NCI-H2107 treated with DMSO at 0.1 percent for 48 hours (cell line): Measurements from ENCODE around the gene NRK.
"Not testable (repeated sequence)": the region's sequence is repeated elsewhere in the genome, so short reads cannot be mapped to it uniquely, and the experiment has no call there.

Experiments
- DNase-seq: peaks from one replicate; lab custom pipeline; 2025; ENCODE audit not compliant: unreplicated experiment; lab: John Stamatoyannopoulos, UW

The NRK gene, protein sequence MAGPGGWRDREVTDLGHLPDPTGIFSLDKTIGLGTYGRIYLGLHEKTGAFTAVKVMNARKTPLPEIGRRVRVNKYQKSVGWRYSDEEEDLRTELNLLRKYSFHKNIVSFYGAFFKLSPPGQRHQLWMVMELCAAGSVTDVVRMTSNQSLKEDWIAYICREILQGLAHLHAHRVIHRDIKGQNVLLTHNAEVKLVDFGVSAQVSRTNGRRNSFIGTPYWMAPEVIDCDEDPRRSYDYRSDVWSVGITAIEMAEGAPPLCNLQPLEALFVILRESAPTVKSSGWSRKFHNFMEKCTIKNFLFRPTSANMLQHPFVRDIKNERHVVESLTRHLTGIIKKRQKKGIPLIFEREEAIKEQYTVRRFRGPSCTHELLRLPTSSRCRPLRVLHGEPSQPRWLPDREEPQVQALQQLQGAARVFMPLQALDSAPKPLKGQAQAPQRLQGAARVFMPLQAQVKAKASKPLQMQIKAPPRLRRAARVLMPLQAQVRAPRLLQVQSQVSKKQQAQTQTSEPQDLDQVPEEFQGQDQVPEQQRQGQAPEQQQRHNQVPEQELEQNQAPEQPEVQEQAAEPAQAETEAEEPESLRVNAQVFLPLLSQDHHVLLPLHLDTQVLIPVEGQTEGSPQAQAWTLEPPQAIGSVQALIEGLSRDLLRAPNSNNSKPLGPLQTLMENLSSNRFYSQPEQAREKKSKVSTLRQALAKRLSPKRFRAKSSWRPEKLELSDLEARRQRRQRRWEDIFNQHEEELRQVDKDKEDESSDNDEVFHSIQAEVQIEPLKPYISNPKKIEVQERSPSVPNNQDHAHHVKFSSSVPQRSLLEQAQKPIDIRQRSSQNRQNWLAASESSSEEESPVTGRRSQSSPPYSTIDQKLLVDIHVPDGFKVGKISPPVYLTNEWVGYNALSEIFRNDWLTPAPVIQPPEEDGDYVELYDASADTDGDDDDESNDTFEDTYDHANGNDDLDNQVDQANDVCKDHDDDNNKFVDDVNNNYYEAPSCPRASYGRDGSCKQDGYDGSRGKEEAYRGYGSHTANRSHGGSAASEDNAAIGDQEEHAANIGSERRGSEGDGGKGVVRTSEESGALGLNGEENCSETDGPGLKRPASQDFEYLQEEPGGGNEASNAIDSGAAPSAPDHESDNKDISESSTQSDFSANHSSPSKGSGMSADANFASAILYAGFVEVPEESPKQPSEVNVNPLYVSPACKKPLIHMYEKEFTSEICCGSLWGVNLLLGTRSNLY (N-terminal part only)

GRCh38 chrX:105822138-105823091, at the start of gene NRK:
Gene NRK (plus strand): TSS chrX:105822539. CDS start chrX:105822846, 307 bp downstream.
- no peak for DNase-seq

- DNase-seq = no peak
These were observed 48.5 kb upstream of the NRK start for GRCh38 chrX:105773801-105774200.

GRCh38 chrX:105775679-105776078, 46.7 kb upstream of the NRK start:
- no peak for DNase-seq

DNA sequence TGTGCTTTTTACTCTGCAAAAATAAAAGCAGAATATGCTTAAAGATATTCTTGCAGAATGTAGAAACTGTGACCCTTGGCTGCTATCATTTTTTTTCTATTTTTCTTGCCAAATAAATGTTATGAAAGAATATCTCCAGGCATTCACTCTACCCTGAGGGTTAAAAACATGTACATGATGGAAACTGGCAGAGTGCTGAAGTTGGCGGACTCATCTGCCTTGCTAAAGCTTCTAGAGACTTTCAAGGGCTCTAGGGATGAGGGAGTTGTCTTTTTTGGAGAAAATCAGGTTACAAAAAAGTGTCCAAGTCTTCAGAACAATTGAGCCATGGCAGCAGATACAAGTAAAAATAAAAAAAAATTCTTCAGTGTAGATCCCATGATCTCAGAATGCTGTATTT, 40.5 kb upstream of the NRK start:
- no peak for DNase-seq

GRCh38 chrX:105796877-105797276, 25.5 kb upstream of the NRK start:
- DNase-seq = not testable (repeated sequence)

DNA sequence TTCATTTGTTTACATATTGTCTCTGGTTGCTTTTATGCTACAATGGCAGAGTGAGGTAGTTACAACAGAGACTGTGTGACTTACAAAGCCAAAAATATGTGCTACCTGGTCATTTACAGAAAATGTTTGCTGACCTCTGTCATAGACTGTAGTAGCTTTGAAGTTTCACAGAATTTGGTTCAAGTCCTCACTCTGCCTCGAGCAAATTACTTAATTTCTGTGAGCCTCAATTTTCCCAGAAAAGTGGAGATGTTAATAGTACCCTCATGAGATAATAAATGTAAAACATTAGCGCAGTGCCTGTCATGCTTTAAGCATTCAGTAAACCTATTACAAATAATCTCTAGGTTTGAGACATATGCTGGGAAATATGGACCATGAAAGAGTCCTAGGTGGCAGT, 18.4 kb upstream of the NRK start:
- no peak for DNase-seq

- DNase-seq = not testable (repeated sequence)
These were observed 16.7 kb upstream of the NRK start for GRCh38 chrX:105805655-105806054.

DNA sequence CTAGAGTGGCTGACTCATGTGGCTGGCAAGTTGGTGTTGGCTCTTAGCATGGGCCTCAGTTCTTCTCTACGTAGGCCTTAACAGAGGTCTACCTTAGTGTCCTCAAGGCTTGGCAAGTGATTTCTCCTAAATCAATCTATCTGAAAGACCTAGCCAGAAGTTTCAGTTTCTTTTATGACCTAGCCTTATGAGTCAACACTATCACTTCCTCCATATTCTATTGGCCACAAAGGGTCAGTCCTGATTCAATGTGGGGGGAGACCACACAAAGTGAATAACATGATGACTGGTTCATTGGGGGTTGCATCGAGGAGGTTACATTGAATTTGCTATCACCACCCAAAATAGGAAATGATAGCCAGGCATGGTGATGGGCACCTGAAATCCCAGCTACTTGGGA, 5.8 kb upstream of the NRK start:
- DNase-seq = no peak

GRCh38 chrX:105820247-105820646, 2.1 kb upstream of the NRK start:
- no peak for DNase-seq

DNA sequence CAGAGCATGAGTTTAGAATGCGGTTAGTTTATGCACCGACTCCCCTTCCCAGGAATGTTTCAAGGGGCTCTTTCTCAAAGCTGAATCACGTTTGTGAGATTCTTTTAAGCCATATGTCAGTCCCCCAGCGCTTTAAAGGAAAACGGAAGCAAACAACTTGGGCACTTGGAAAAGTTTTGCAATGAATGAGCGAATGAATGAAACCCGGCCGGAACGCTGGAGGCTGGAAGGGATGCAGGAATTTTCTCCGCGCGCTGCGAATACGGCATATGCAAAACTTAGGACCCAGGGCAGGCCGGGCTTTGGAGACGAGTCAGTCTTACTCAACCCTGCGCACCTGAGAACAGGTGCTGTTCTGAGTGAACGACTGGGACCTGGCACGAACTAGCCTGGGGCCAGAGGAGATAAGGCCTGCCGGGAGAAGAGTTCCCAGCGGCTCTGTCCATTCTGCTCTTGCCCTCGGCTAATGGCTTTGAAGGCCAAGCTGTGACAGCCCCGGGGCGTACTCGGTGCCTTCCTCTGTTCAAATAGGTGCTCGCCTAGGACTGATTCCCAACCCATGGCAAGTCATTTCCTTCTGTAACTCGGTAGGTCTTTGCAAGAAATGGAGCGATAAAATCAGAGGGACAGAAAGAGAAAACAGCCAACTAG, 743 bp upstream of the NRK start:
- no peak for DNase-seq

GRCh38 chrX:105823092-105823455, 735 bp downstream of the NRK start:
- no peak for DNase-seq

DNA sequence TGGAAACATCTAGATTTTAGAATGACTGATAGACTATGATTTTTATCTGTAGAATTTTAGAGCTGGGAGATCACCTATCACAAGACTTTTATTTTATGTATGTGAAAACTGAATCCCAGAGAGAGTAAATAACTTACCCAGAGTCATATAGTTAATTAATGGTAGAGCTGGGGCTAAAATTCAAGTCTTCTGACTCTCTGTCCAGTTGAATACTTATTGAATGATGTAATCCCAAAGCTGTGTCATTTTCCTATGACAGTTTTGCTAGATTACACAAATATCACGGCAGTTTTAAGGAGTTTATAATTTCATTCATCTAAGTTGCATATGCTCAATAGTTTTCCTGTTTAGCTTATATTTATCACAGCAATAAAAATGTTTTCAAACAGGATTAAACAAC, 6.7 kb downstream of the NRK start:
- DNase-seq = no peak

- no peak for DNase-seq
These were observed 14.9 kb downstream of the NRK start for GRCh38 chrX:105837232-105837631.

DNA sequence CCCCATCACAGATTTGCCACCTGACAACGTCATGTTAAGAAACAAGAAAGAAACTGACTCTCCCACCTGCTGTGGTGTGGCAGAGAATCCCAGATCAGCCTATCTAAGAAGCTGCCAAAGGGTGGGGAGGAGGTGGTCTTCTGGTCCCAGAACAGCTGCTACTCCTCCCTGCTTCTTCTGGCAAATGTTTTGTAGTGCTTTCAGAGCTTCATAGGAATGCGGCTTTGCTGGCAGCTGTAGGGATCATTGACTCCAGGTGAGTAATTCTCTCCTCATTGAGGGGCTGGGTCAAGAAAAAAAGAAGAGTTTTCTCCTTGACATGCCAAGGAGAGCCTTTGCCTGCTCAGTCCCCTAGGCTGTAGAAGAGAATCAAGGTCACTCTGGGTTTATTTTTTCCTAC, 23.3 kb downstream of the NRK start:
- no peak for DNase-seq

DNA sequence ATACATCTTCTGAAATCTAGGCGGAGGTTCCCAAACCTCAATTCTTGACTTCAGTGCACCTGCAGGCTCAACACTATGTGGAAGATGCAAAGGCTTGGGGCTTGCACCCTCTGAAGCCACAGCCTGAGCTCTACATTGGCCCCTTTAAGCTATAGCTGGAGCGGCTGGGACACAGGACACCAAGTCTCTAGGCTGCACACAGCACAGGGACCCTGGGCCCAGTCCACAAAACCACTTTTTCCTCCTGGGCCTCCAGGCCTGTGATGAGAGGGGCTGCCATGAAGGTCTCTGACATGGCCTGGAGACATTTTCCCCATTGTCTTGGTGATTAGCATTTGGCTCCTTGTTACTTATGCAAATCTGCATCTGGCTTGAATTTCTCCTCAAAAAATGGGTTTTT, 27.8 kb downstream of the NRK start:
- not testable (repeated sequence) for DNase-seq

DNA sequence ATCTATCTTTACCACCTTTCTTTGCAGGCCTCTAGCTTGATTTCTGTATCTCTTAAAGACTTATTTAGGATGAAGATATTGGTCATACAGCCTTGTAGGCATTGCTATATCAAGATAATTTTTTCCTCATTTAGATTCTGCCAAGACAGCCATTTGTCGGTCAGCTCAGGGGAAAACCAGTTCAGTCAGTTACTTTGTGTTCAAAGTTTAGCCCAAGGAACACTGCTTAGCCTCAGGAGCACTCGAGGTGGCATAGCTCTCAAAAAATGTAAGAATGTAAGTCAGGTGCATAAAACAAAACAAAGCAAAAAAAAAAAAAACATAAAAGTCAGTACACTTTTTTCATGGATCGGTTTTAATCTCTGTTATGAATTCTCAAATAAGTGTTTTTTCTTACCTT, 43.4 kb downstream of the NRK start:
- no peak for DNase-seq

GRCh38 chrX:105869701-105870100, 47.4 kb downstream of the NRK start:
- DNase-seq = no peak

DNA sequence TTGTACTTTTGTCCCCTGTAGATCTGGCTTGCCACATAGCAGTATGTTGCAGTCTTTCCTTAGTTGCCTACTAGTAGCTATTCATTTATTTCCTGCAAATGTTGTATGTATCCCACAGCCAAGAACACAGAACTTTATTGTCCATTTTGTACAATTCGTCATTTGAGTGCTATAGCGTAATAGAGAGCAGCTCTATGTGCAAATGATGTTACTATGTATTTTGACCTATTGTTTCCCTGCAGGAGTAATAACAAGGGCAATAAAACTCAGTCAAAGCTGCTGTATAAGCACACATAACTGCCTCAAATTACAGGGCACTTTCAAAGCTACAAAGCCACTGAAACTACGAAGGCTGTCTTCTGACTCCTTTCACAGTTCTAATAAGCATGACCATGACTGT, 48.1 kb downstream of the NRK start:
- DNase-seq = no peak

DNA sequence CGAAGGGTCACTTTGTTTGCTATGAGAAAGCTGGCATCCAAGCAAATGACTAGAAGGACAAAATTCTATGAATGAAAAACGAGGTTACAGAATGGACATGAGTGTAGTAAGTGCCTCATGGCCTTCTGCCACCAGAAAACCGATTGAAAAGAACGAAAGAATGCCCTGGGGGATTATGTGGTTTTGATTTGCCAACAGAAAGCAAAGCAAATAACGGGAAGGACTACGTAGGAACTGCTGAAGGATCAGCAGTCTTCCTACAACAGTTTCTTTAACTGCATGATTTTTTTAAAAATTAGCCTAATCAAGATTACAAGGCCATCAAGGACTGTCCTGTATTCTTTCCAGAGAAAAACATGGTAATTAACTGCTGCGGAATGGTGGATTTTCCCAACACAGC, 50.6 kb downstream of the NRK start:
- DNase-seq = no peak

- DNase-seq = no peak
These were observed 52.5 kb downstream of the NRK start for GRCh38 chrX:105874790-105875189.
